ENCODE data around the gene OSBPL3. TPM values are rescaled to one million over a fixed set of nuclear protein-coding genes. Genes with fewer than 3 reads are reported as not detected.

The OSBPL3 gene
- total RNA-seq, 1 experiment from 2014 or later, result 11.3 TPM

DNA sequence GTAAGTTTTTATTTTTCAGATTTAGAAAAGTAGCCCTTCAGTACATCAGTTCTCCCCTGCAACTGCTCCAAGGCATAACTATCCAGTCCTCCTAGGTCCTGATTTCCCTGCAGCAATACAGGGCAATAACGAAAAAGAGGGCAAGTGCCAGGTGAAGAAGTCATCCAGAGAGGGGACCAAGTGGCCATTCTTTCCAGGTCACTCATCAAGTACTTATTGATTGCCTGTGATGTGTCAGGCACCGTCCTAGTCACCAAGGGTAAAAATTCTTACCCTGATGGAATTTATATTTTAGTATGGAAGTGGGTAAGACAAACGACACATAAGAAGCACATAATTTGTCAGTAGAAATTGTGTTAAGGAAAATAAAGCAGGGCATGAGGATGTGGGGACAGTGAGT lies 155.6 kb downstream of the OSBPL3 start:
- H3K36me3 ChIP-seq, result no peaks in the 10 kb centered on the region
- H3K4me1 ChIP-seq (replicated peaks), result peaks cover 64% of the 10 kb centered on the region
- no peak overlapping the region for H3K27ac ChIP-seq
- no peak for DNase-seq (ENCODE audit: low read depth in 1 of 2, low spot score in 2 of 2)
- no peaks in the 10 kb centered on the region for H3K27me3 ChIP-seq (replicated peaks)
- H3K4me3 ChIP-seq, result no peak overlapping the region
- H3K9me3 ChIP-seq (replicated peaks), result no peaks in the 10 kb centered on the region

DNA sequence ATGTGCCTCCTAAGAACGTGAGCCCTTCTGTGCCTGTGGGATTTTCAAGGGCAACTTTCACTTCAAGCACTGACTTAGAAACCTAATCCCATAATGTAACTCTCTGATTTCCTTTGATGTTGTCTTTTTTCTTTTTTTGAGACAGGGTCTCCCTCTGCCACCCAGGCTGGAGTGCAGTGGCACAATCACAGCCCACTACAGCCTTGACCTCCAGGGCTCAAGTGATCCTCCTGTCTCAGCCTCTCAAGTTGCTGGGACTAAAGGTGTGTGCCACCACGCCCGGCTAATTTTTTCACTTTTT lies 158.3 kb downstream of the OSBPL3 start:
- DNase-seq (ENCODE audit: low read depth in 1 of 2, low spot score in 2 of 2), result no peak
- Histone ChIP-seq H3K9me3 (replicated peaks) (no peaks in the 10 kb centered on the region), H3K4me3 (no peak overlapping the region), H3K36me3 (no peaks in the 10 kb centered on the region), H3K4me1 (replicated peaks) (peaks cover 49% of the 10 kb centered on the region), H3K27ac (peak overlapping the region; percentile 99), H3K27me3 (replicated peaks) (no peaks in the 10 kb centered on the region)

DNA sequence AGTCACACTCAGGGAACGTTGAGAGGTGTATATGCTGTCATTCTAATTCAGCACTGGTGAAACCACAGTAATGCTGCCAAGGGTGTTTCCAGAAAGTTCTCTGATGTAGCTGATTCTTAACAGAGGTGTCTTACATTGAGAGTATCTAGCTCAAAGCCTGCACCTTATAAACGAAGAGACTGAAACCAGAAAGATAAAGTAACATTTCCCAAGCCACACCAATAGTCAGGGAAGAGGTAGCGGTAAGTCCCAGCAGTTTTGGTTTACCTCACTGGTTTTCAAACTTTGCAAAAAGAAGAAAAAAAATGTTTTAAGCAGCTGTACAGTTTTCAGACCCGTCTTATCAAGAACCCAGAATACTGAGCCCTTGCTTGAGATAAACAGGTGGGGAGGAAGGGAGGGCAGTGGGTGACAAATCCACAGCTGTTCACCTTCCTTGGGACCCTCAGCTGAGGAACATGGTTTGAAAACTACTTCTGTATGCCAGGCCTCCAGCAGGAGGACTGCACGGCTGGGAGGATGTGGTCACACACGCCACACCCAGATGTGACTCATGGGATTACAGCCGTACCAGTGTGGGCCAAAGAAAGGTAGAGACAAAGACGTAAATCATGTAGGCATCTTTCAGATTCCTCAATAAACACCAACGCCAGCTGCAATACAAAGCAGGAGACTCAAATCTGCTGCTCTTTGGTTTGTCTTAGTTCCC lies 158.8 kb downstream of the OSBPL3 start:
- Histone ChIP-seq H3K4me1 (replicated peaks) (peaks cover 44% of the 10 kb centered on the region), H3K27ac (peak overlapping the region; percentile 99), H3K36me3 (no peaks in the 10 kb centered on the region), H3K4me3 (no peak overlapping the region), H3K27me3 (replicated peaks) (no peaks in the 10 kb centered on the region), H3K9me3 (replicated peaks) (no peaks in the 10 kb centered on the region)
- DNase-seq (ENCODE audit: low read depth in 1 of 2, low spot score in 2 of 2), result peak; percentile 94 to 95

- Histone ChIP-seq H3K9me3 (replicated peaks) (no peaks in the 10 kb centered on the region), H3K4me3 (no peak overlapping the region), H3K4me1 (replicated peaks) (peaks cover 39% of the 10 kb centered on the region), H3K27ac (peak overlapping the region; percentile 99), H3K27me3 (replicated peaks) (no peaks in the 10 kb centered on the region), H3K36me3 (no peaks in the 10 kb centered on the region)
- no peak for DNase-seq (ENCODE audit: low read depth in 1 of 2, low spot score in 2 of 2)
These were observed 159.3 kb downstream of the OSBPL3 start for GRCh38 chr7:24820730-24821044.

DNA sequence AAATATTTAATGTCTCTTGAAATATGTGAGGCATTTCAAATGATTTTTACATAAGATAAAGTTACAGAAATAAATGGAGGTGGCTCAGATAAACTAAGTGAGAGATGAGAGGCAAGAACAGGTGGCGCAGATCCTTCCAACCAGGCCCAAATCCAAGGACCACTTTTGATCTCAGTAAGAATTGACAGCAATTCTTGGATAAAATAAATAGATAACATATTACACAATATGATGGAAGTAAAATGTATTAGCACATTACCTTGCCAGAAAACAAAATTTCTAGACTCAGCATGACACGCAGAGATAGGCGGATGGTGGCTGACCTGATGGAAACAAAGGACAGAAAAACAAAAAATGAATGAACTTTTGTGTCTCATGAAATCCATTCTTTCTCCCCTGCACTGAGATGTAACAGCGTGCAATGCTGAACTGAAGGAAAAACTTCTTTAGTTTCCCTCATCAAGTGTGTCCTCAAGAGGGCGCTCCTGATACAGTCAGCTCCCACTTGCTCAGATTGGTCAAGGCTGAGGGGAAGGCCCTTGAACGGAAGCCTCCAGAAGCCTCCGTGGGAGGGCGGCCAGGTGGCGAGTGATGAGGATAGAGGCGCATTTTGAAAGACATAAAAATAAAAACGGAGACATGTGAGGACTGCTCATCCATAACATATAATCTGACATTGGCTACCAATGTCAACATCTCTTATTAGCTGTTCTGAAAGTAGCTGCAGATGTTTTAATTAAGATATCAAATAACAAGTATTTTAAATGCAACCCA lies 159.9 kb downstream of the OSBPL3 start:
- Histone ChIP-seq H3K27me3 (replicated peaks) (no peaks in the 10 kb centered on the region), H3K4me1 (replicated peaks) (peaks cover 33% of the 10 kb centered on the region), H3K4me3 (no peak overlapping the region), H3K27ac (peak overlapping the region; percentile 99), H3K9me3 (replicated peaks) (no peaks in the 10 kb centered on the region), H3K36me3 (no peaks in the 10 kb centered on the region)
- peak; percentile 85 to 86 for DNase-seq (ENCODE audit: low read depth in 1 of 2, low spot score in 2 of 2)

DNA sequence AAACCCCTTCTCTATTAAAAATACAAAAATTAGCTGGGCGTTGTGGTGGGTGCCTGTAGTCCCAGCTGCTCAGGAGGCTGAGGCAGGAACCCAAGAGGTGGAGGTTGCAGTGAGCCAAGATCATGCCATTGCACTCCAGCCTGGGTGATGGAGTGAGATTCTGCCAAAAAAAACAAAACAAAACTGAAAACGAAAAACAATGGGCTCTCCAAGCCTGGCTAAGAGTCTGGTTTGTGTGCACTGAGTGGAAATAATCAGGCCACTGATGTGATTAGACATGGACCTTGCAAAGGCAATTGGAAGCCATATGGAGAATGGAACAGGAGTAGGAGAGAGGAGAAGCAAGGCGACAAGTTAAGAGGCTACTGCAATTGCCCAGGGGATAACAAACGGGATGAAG lies 162.6 kb downstream of the OSBPL3 start:
- H3K4me3 ChIP-seq, result no peak overlapping the region
- no peak for DNase-seq (ENCODE audit: low read depth in 1 of 2, low spot score in 2 of 2)
- H3K9me3 ChIP-seq (replicated peaks), result no peaks in the 10 kb centered on the region
- H3K27ac ChIP-seq, result no peak overlapping the region
- H3K4me1 ChIP-seq (replicated peaks), result peaks cover 25% of the 10 kb centered on the region
- H3K36me3 ChIP-seq, result no peaks in the 10 kb centered on the region
- H3K27me3 ChIP-seq (replicated peaks), result no peaks in the 10 kb centered on the region

- H3K36me3 ChIP-seq, result no peaks in the 10 kb centered on the region
- peaks cover 21% of the 10 kb centered on the region for H3K4me1 ChIP-seq (replicated peaks)
- H3K9me3 ChIP-seq (replicated peaks), result no peaks in the 10 kb centered on the region
- no peaks in the 10 kb centered on the region for H3K27me3 ChIP-seq (replicated peaks)
- H3K4me3 ChIP-seq, result no peak overlapping the region
- no peak for DNase-seq (ENCODE audit: low read depth in 1 of 2, low spot score in 2 of 2)
- H3K27ac ChIP-seq, result no peak overlapping the region
These were observed 163.1 kb downstream of the OSBPL3 start for GRCh38 chr7:24816868-24817267.

GRCh38 chr7:24812305-24812945 lies 167.6 kb downstream of the OSBPL3 start:
- Histone ChIP-seq H3K4me3 (no peak overlapping the region), H3K27me3 (replicated peaks) (no peaks in the 10 kb centered on the region), H3K4me1 (replicated peaks) (no peaks in the 10 kb centered on the region), H3K9me3 (replicated peaks) (no peaks in the 10 kb centered on the region), H3K27ac (no peak overlapping the region), H3K36me3 (peaks cover 6% of the 10 kb centered on the region; the same call in 1 of the 2 replicates)
- peak in 1 of 2 experiments; percentile 57 for DNase-seq (ENCODE audit: low read depth in 1 of 2, low spot score in 2 of 2)

DNA sequence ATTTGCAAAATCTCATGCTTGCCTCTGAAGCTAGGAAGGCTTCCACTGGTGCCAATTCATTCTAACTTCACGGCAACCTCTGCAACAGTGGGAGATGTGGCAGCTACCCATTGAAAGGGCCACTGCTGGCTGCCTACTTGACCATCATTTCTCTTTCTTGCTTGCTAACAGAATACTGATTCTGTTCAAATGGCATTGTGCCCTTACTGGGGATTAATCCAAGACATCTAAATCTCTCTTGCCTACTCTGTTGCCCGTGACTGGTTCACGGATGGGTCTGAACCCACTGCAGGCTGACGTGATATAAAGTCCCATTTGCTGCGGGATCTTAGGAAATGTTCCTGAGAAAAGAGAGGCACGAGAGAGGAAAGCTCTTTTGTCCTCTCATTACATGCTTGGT lies 171.5 kb downstream of the OSBPL3 start:
- Histone ChIP-seq H3K9me3 (replicated peaks) (no peaks in the 10 kb centered on the region), H3K27ac (no peak overlapping the region), H3K4me1 (replicated peaks) (no peaks in the 10 kb centered on the region), H3K27me3 (replicated peaks) (no peaks in the 10 kb centered on the region), H3K36me3 (peaks cover 6% of the 10 kb centered on the region; the same call in 1 of the 2 replicates), H3K4me3 (no peak overlapping the region)
- DNase-seq (ENCODE audit: low read depth in 1 of 2, low spot score in 2 of 2), result no peak

GRCh38 chr7:24802300-24802699 lies 177.7 kb downstream of the OSBPL3 start:
- H3K36me3 ChIP-seq, result peaks cover 15% of the 10 kb centered on the region
- no peaks in the 10 kb centered on the region for H3K9me3 ChIP-seq (replicated peaks)
- H3K27me3 ChIP-seq (replicated peaks), result no peaks in the 10 kb centered on the region
- no peak for DNase-seq (ENCODE audit: low read depth in 1 of 2, low spot score in 2 of 2)
- H3K4me1 ChIP-seq (replicated peaks), result no peaks in the 10 kb centered on the region
- no peak overlapping the region for H3K4me3 ChIP-seq
- no peak overlapping the region for H3K27ac ChIP-seq

DNA sequence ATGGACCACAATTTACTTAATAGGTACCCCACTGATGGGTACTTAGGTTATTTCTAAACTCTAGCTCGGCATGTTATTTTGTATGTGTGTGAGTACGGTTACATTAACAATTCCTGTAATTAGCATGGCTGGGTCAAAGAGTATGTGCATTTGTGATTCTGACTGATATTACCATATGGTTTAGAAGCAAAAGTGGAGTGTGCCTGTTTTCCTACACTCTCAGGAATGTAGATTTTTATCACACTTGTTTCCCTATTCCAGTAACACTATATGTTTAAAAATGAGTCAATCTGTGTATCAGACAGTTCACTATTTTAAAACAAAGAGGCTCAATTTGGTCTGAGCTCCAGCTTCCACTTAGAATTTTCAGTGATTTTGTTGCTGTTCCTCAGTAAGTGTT lies 178.1 kb downstream of the OSBPL3 start:
- Histone ChIP-seq H3K4me3 (no peak overlapping the region), H3K27ac (no peak overlapping the region), H3K27me3 (replicated peaks) (no peaks in the 10 kb centered on the region), H3K9me3 (replicated peaks) (no peaks in the 10 kb centered on the region), H3K4me1 (replicated peaks) (no peaks in the 10 kb centered on the region), H3K36me3 (peaks cover 15% of the 10 kb centered on the region)
- DNase-seq (ENCODE audit: low read depth in 1 of 2, low spot score in 2 of 2), result no peak

DNA sequence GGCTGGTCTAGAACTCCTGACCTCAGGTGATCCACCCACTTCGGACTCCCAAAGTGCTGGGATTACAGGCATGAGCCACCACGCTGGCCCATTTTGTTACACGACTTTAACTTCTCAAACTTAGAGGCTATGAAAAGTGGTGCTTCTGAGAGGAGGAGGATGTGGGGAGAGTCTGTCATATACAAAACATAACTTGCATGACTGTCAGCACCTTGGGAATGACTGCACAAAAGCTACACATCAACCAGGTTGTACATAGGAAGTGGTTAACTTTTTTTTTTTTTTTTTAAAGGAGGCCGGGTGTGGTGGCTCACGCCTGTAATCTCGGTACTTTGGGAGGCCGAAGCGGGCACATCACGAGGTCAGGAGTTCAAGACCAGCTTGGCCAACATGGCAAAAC lies 179.3 kb downstream of the OSBPL3 start:
- Histone ChIP-seq H3K4me3 (no peak overlapping the region), H3K27ac (no peak overlapping the region), H3K36me3 (peaks cover 15% of the 10 kb centered on the region; the same call in 1 of the 2 replicates), H3K9me3 (replicated peaks) (no peaks in the 10 kb centered on the region), H3K4me1 (replicated peaks) (no peaks in the 10 kb centered on the region), H3K27me3 (replicated peaks) (no peaks in the 10 kb centered on the region)
- DNase-seq (ENCODE audit: low read depth in 1 of 2, low spot score in 2 of 2), result no peak

- H3K27me3 ChIP-seq (replicated peaks), result no peaks in the 10 kb centered on the region
- H3K4me3 ChIP-seq, result no peak overlapping the region
- no peak for DNase-seq (ENCODE audit: low read depth in 1 of 2, low spot score in 2 of 2)
- peaks cover 15% of the 10 kb centered on the region; the same call in 1 of the 2 replicates for H3K36me3 ChIP-seq
- H3K9me3 ChIP-seq (replicated peaks), result no peaks in the 10 kb centered on the region
- H3K27ac ChIP-seq, result no peak overlapping the region
- no peaks in the 10 kb centered on the region for H3K4me1 ChIP-seq (replicated peaks)
These were observed 179.9 kb downstream of the OSBPL3 start for GRCh38 chr7:24800073-24800472.

GRCh38 chr7:24799506-24799905 lies 180.5 kb downstream of the OSBPL3 start:
- no peak overlapping the region for H3K27ac ChIP-seq
- peaks cover 15% of the 10 kb centered on the region; the same call in 1 of the 2 replicates for H3K36me3 ChIP-seq
- no peaks in the 10 kb centered on the region for H3K9me3 ChIP-seq (replicated peaks)
- no peaks in the 10 kb centered on the region for H3K4me1 ChIP-seq (replicated peaks)
- H3K4me3 ChIP-seq, result no peak overlapping the region
- H3K27me3 ChIP-seq (replicated peaks), result no peaks in the 10 kb centered on the region
- DNase-seq (ENCODE audit: low read depth in 1 of 2, low spot score in 2 of 2), result no peak
